ENCODE measurements around the gene LRRC1. TPM values are rescaled to one million over a fixed set of nuclear protein-coding genes. Genes with fewer than 3 reads are reported as not detected.

Gene LRRC1
- total and polyA plus RNA-seq, 2 donors (not counting 1 experiment from before 2014, with no cell fraction given) = 3.8 to 12.1 TPM

DNA sequence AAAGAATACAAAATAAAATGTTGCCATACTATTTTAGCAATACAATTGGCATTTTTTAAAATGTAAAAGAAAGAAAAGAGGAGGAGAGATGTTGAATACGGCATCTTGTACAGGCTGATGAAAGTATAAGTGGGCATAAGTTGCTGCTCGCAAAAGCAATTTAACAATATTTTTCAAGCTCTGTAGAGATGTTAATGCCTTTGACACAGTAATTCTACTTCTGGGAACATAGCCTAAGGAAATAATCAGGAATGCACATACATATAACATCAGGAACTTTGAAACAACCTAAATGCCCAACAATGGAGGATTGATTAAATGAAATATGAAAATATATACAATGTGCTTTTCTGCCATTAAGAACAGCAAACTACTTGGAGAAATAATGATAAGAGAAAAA is 80.2 kb downstream of the LRRC1 start:
- H3K27ac ChIP-seq (ENCODE audit: insufficient read depth, low read length) = no peak overlapping the region
- no peaks in the 10 kb centered on the region for H3K79me2 ChIP-seq (ENCODE audit: control insufficient read depth, insufficient read depth, low read length)
- H3K9ac ChIP-seq (ENCODE audit: insufficient read depth, low read length) = no peak overlapping the region
- TF ChIP-seq, protein P1, sequence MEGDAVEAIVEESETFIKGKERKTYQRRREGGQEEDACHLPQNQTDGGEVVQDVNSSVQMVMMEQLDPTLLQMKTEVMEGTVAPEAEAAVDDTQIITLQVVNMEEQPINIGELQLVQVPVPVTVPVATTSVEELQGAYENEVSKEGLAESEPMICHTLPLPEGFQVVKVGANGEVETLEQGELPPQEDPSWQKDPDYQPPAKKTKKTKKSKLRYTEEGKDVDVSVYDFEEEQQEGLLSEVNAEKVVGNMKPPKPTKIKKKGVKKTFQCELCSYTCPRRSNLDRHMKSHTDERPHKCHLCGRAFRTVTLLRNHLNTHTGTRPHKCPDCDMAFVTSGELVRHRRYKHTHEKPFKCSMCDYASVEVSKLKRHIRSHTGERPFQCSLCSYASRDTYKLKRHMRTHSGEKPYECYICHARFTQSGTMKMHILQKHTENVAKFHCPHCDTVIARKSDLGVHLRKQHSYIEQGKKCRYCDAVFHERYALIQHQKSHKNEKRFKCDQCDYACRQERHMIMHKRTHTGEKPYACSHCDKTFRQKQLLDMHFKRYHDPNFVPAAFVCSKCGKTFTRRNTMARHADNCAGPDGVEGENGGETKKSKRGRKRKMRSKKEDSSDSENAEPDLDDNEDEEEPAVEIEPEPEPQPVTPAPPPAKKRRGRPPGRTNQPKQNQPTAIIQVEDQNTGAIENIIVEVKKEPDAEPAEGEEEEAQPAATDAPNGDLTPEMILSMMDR (conservative IDR thresholded peaks at IDR 0.05 in 1 of 2, IDR thresholded peaks at IDR 0.05 in 1 of 2; ENCODE audit: low read depth in 1 of 2, low read length in 2 of 2) = no peak
- TF ChIP-seq EZH2 (IDR thresholded peaks at IDR 0.05; ENCODE audit: low read length, missing control alignments) = no peak
- H3K36me3 ChIP-seq (ENCODE audit: control insufficient read depth, insufficient read depth, low read length) = no peaks in the 10 kb centered on the region
- no peak overlapping the region for H3K4me3 ChIP-seq (replicated peaks in 1 of 4; ENCODE audit: control extremely low read depth in 1 of 4, insufficient read depth in 1 of 4, low read depth in 3 of 4, low read length in 4 of 4)
- H4K20me1 ChIP-seq (ENCODE audit: control insufficient read depth, extremely low read depth, insufficient read depth, low read length) = no peaks in the 10 kb centered on the region
- no peak overlapping the region for H2AFZ ChIP-seq (ENCODE audit: low read length)
- no peak overlapping the region for H3K4me2 ChIP-seq (ENCODE audit: extremely low read depth, insufficient read depth, low read length)
- no peaks in the 10 kb centered on the region for H3K4me1 ChIP-seq (ENCODE audit: control insufficient read depth, extremely low read depth, insufficient read depth, low read length)
- peak in 1 of 2 donors; percentile 45 for DNase-seq (ENCODE audit: low read depth in 2 of 2)
- no peaks in the 10 kb centered on the region for H3K27me3 ChIP-seq (ENCODE audit: control insufficient read depth, insufficient read depth, low read length)
- no peaks in the 10 kb centered on the region for H3K9me3 ChIP-seq (ENCODE audit: control insufficient read depth, insufficient read depth, low read depth, low read length)

DNA sequence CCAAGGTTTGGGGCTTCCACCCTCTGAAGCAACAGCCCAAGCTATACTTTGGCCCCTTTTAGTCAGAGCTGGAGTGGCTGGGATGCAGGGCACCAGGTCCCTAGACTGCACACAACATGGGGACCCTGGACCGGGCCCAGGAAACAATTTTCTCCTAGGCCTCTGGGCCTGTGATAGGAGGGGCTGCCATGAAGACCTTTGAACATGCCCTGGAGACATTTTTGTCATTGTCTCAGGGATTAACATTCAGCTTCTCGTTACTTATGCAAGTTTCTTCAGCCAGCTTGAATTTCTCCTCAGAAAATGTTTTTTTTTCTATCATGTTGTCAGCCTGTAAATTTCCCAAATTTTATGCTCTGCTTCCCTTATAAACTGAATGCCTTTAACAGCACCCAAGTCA is 82.3 kb downstream of the LRRC1 start:
- Histone ChIP-seq H2AFZ (ENCODE audit: low read length) (no peak overlapping the region), H3K27me3 (ENCODE audit: control insufficient read depth, insufficient read depth, low read length) (no peaks in the 10 kb centered on the region), H3K79me2 (ENCODE audit: control insufficient read depth, insufficient read depth, low read length) (no peaks in the 10 kb centered on the region), H3K9ac (ENCODE audit: insufficient read depth, low read length) (no peak overlapping the region), H3K27ac (ENCODE audit: insufficient read depth, low read length) (no peak overlapping the region), H3K9me3 (ENCODE audit: control insufficient read depth, insufficient read depth, low read depth, low read length) (no peaks in the 10 kb centered on the region), H3K4me1 (ENCODE audit: control insufficient read depth, extremely low read depth, insufficient read depth, low read length) (no peaks in the 10 kb centered on the region), H3K4me2 (ENCODE audit: extremely low read depth, insufficient read depth, low read length) (no peak overlapping the region), H4K20me1 (ENCODE audit: control insufficient read depth, extremely low read depth, insufficient read depth, low read length) (no peaks in the 10 kb centered on the region), H3K4me3 (replicated peaks in 1 of 4; ENCODE audit: control extremely low read depth in 1 of 4, insufficient read depth in 1 of 4, low read depth in 3 of 4, low read length in 4 of 4) (no peak overlapping the region), H3K36me3 (ENCODE audit: control insufficient read depth, insufficient read depth, low read length) (no peaks in the 10 kb centered on the region)
- TF ChIP-seq, protein P1 (conservative IDR thresholded peaks at IDR 0.05 in 1 of 2, IDR thresholded peaks at IDR 0.05 in 1 of 2; ENCODE audit: low read depth in 1 of 2, low read length in 2 of 2) = no peak
- no peak for TF ChIP-seq EZH2 (IDR thresholded peaks at IDR 0.05; ENCODE audit: low read length, missing control alignments)
- DNase-seq (ENCODE audit: low read depth in 2 of 2) = no peak

DNA sequence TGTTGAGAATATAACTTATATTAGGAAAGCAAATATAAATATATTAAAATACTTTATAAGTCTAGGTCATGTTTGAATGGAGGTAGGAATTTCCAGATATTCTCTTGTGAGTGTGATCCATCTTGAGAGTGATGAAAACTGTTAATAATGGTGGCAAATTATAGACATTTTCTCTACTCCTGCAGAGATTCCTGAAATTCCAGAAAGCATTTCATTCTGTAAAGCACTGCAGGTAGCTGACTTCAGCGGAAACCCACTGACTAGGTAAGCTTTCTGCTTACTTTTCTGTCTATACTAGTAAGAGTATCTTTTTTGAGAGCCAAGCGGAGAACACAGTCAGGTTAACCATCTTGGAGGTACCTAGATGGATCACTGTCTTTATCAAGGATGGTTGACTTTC is 84.0 kb downstream of the LRRC1 start:
- no peaks in the 10 kb centered on the region for H4K20me1 ChIP-seq (ENCODE audit: control insufficient read depth, extremely low read depth, insufficient read depth, low read length)
- no peaks in the 10 kb centered on the region for H3K79me2 ChIP-seq (ENCODE audit: control insufficient read depth, insufficient read depth, low read length)
- TF ChIP-seq, protein P1 (conservative IDR thresholded peaks at IDR 0.05 in 1 of 2, IDR thresholded peaks at IDR 0.05 in 1 of 2; ENCODE audit: low read depth in 1 of 2, low read length in 2 of 2) = no peak
- TF ChIP-seq EZH2 (IDR thresholded peaks at IDR 0.05; ENCODE audit: low read length, missing control alignments) = no peak
- no peaks in the 10 kb centered on the region for H3K4me1 ChIP-seq (ENCODE audit: control insufficient read depth, extremely low read depth, insufficient read depth, low read length)
- H3K27me3 ChIP-seq (ENCODE audit: control insufficient read depth, insufficient read depth, low read length) = no peaks in the 10 kb centered on the region
- H3K9ac ChIP-seq (ENCODE audit: insufficient read depth, low read length) = no peak overlapping the region
- no peaks in the 10 kb centered on the region for H3K9me3 ChIP-seq (ENCODE audit: control insufficient read depth, insufficient read depth, low read depth, low read length)
- no peak overlapping the region for H3K4me2 ChIP-seq (ENCODE audit: extremely low read depth, insufficient read depth, low read length)
- H2AFZ ChIP-seq (ENCODE audit: low read length) = no peak overlapping the region
- no peak overlapping the region for H3K27ac ChIP-seq (ENCODE audit: insufficient read depth, low read length)
- no peaks in the 10 kb centered on the region for H3K36me3 ChIP-seq (ENCODE audit: control insufficient read depth, insufficient read depth, low read length)
- H3K4me3 ChIP-seq (replicated peaks in 1 of 4; ENCODE audit: control extremely low read depth in 1 of 4, insufficient read depth in 1 of 4, low read depth in 3 of 4, low read length in 4 of 4) = no peak overlapping the region
- DNase-seq (ENCODE audit: low read depth in 2 of 2) = no peak

All from fibroblast of lung (primary cell).